HG03342 (cell line): ENCODE measurements around the gene CHST12.

Experiments
- ATAC-seq: cut with Tn5 transposase; IDR thresholded peaks from one replicate; pipeline ENCODE4 v1.9.1; 2021; ENCODE audit warnings: mild to moderate bottlenecking, moderate library complexity; ENCODE audit not compliant: unreplicated experiment

The CHST12 gene

DNA sequence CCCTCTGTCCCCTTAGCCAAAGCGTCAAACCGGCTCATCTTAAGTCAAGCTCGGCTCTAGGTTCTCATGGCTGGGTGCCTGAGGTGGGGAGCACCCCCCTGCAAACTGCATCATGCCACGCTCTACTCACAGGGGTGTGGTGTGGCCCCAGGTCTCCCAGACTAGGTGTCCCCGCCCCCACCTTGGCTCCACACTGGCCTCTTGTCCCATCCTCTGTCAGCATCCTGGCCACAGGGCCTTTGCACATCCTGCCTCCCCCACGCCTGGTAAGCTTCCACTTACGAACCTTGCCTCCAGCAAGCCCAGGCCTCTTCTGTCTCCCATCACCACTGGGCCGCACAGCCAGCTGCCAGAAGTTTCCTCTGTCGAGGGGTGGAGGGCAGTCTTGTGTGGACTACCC is 93.0 kb downstream of the CHST12 start:
- no peak for ATAC-seq

DNA sequence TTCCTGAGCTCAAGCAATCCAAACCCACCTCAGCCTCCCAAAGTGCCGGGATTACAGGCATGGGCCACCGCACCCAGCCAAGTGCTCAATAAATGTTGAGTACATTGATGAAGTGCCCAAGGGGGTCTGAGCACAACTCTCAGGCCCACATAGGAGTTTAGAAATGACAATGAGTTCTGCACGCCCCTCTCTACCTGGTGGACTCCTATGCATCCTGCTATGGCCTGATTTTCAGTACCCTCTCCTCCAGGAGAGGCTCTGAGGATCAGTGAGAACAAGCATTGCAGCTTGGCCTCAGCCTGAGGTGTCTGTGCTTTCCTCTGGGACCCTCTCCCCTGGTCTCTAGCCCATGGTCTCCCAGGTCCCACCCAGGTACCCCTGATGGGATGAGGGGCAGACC is 93.7 kb downstream of the CHST12 start:
- no peak for ATAC-seq

DNA sequence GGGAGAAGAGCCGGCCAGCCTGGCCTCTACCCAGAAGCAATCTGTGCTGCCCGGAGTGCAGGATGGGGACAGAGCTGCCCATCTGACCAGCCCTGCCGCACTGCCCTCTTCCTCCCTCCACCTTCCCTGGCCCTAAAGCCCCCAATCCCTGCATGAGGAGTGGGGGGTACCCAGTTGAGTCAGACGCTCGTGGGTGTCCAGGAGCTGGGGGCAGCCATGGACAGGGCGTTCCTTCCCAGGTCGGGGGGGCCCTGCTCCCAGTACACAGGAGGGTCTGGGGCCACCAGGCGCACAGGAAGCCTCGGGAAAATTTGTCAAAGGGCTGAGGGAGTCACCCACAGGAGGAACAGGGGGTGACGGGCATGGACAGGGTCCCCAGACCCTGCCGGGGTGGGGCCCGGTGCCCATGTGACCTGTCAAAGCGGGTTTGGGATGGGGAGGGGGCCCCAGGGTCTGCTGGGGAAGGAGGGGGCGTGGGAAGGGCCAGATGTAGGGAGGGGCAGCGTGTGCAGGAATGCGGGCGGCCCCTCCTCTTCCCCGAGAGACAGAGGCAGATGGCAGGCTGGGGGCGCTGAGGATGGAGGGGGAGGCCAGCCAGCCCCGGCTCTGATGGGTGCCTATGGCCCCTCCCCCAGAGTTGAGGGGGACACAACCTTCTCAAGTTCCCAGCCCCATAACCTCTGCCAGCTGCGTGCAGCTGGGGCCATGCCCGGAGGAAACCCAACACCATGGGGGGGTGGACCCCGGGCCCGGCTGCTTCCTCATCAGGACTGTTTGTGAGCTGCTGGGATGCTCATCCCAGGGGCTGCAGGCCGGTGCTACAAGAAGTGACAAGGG is 94.3 kb downstream of the CHST12 start:
- ATAC-seq, result no peak
